ENCODE measurements around the gene DOP1B.
"Not testable (repeated sequence)": the region's sequence is repeated elsewhere in the genome, so short reads cannot be mapped to it uniquely, and the experiment has no call there.

The DOP1B gene

GRCh38 chr21:36141513-36141925 lies 15.1 kb upstream of the DOP1B start:
- peaks cover 13% of the 10 kb centered on the region for H3K27me3 ChIP-seq (ENCODE audit: control insufficient read depth, insufficient read depth, low read length)
- H3K4me3 ChIP-seq (ENCODE audit: low read depth, low read length), result no peak overlapping the region
- no peaks in the 10 kb centered on the region for H3K9me3 ChIP-seq (ENCODE audit: control insufficient read depth, insufficient read depth, low read depth, low read length)
- peaks cover 6% of the 10 kb centered on the region for H3K4me1 ChIP-seq (ENCODE audit: control insufficient read depth, insufficient read depth, low read length)
- no peak overlapping the region for H3K9ac ChIP-seq (ENCODE audit: low read length)
- H3K36me3 ChIP-seq (ENCODE audit: control insufficient read depth, insufficient read depth, low read length), result no peaks in the 10 kb centered on the region
- H3K27ac ChIP-seq (ENCODE audit: low read depth, low read length), result no peak overlapping the region

DNA sequence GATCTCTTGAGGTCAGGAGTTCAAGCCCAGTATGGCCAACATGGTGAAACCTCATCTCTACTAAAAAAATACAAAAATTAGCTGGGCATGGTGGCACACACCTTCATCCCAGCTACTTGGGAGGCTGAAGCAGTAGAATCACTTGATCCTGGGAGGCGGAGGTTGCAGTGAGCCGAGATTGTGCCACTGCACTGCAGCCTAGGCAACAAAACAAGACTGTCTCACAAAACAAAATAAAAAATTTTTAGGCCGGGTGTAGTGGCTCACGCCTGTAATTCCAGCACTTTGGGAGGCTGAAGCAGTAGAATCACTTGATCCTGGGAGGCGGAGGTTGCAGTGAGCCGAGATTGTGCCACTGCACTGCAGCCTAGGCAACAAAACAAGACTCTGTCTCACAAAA lies 12.4 kb upstream of the DOP1B start:
- H3K27me3 ChIP-seq (ENCODE audit: control insufficient read depth, insufficient read depth, low read length); H3K9ac ChIP-seq (ENCODE audit: low read length); H3K9me3 ChIP-seq (ENCODE audit: control insufficient read depth, insufficient read depth, low read depth, low read length); H3K27ac ChIP-seq (ENCODE audit: low read depth, low read length); H3K4me1 ChIP-seq (ENCODE audit: control insufficient read depth, insufficient read depth, low read length); H3K36me3 ChIP-seq (ENCODE audit: control insufficient read depth, insufficient read depth, low read length); H3K4me3 ChIP-seq (ENCODE audit: low read depth, low read length): not testable (repeated sequence)

DNA sequence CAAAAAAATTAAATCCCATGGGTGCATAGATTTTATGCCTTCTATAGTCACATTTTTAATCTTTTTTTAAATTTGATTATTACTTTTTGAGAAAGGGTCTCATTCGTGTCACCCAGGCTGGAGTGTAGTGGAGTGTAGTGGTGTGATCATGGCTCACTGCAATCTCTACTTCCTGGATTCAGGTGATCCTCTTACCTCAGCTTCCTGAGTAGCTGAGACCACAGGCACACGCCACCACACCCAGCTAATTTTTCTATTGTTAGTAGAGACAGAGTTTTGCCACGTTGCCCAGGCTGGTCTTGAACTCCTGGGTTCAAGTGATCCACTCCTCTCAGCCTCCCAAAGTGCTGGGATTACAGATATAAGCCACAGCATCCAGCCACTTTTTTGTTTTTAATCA lies 11.4 kb upstream of the DOP1B start:
- no peak overlapping the region for H3K9ac ChIP-seq (ENCODE audit: low read length)
- H3K4me3 ChIP-seq (ENCODE audit: low read depth, low read length), result no peak overlapping the region
- no peaks in the 10 kb centered on the region for H3K9me3 ChIP-seq (ENCODE audit: control insufficient read depth, insufficient read depth, low read depth, low read length)
- no peaks in the 10 kb centered on the region for H3K27me3 ChIP-seq (ENCODE audit: control insufficient read depth, insufficient read depth, low read length)
- no peak overlapping the region for H3K27ac ChIP-seq (ENCODE audit: low read depth, low read length)
- H3K36me3 ChIP-seq (ENCODE audit: control insufficient read depth, insufficient read depth, low read length), result no peaks in the 10 kb centered on the region
- 0 out of 2 replicates have a peak, but pooled peaks cover under 1% of the 10 kb centered on the region for H3K4me1 ChIP-seq (ENCODE audit: control insufficient read depth, insufficient read depth, low read length)

DNA sequence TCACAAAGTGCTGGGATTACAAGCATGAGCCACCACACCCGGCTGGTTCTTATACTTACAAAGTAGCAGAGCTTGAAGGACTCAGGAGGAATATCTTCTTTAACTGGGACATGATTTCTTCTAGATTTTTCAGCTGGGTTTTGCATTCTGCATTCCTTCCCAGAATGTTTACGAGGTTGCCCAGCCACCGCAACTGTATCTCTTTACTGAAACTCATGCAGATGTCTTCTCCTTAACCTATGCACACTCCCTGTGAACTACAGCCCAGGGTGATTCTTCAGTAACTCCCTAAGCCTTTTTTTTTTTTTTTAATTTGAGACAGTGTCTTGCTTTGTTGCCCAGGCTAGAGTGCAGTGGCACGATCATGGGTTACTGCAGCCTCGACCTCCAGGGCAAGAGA lies 8.7 kb upstream of the DOP1B start:
- no peak overlapping the region for H3K9ac ChIP-seq (ENCODE audit: low read length)
- peaks cover 6% of the 10 kb centered on the region; the same call in 1 of the 2 replicates for H3K4me1 ChIP-seq (ENCODE audit: control insufficient read depth, insufficient read depth, low read length)
- H3K9me3 ChIP-seq (ENCODE audit: control insufficient read depth, insufficient read depth, low read depth, low read length), result no peaks in the 10 kb centered on the region
- H3K36me3 ChIP-seq (ENCODE audit: control insufficient read depth, insufficient read depth, low read length), result no peaks in the 10 kb centered on the region
- H3K27ac ChIP-seq (ENCODE audit: low read depth, low read length), result no peak overlapping the region
- H3K27me3 ChIP-seq (ENCODE audit: control insufficient read depth, insufficient read depth, low read length), result no peaks in the 10 kb centered on the region
- no peak overlapping the region for H3K4me3 ChIP-seq (ENCODE audit: low read depth, low read length)

DNA sequence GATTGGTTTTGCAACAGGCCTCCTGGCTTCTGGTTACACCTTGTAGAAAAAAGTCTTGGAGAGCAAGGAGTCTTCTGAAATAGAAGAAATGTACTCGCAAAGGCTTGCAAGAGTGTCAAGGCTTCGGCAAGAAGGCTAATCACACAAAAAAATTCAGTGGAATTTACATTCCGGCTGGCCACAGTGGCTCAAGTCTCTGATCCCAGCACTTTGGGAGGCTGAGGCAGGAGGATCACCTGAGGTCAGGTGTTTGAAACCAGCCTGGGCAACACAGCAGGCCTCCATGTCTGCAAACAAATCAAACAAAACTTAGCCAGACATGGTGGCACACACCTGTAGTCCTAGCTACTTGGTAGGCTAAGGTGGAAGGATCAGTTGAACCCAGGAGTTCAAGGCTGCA lies 7.7 kb upstream of the DOP1B start:
- Histone ChIP-seq H3K4me3 (ENCODE audit: low read depth, low read length) (no peak overlapping the region), H3K9ac (ENCODE audit: low read length) (no peak overlapping the region), H3K4me1 (ENCODE audit: control insufficient read depth, insufficient read depth, low read length) (peaks cover 6% of the 10 kb centered on the region; the same call in 1 of the 2 replicates), H3K27me3 (ENCODE audit: control insufficient read depth, insufficient read depth, low read length) (no peaks in the 10 kb centered on the region), H3K9me3 (ENCODE audit: control insufficient read depth, insufficient read depth, low read depth, low read length) (no peaks in the 10 kb centered on the region), H3K27ac (ENCODE audit: low read depth, low read length) (no peak overlapping the region), H3K36me3 (ENCODE audit: control insufficient read depth, insufficient read depth, low read length) (no peaks in the 10 kb centered on the region)

GRCh38 chr21:36149788-36150711 lies 6.6 kb upstream of the DOP1B start:
- no peak overlapping the region for H3K27ac ChIP-seq (ENCODE audit: low read depth, low read length)
- H3K36me3 ChIP-seq (ENCODE audit: control insufficient read depth, insufficient read depth, low read length), result no peaks in the 10 kb centered on the region
- H3K9me3 ChIP-seq (ENCODE audit: control insufficient read depth, insufficient read depth, low read depth, low read length), result no peaks in the 10 kb centered on the region
- peaks cover 6% of the 10 kb centered on the region; the same call in 1 of the 2 replicates for H3K4me1 ChIP-seq (ENCODE audit: control insufficient read depth, insufficient read depth, low read length)
- peaks cover 6% of the 10 kb centered on the region for H3K27me3 ChIP-seq (ENCODE audit: control insufficient read depth, insufficient read depth, low read length)
- no peak overlapping the region for H3K4me3 ChIP-seq (ENCODE audit: low read depth, low read length)
- H3K9ac ChIP-seq (ENCODE audit: low read length), result no peak overlapping the region

GRCh38 chr21:36155603-36156338 lies 853 bp upstream of the DOP1B start:
- Histone ChIP-seq H3K4me3 (ENCODE audit: low read depth, low read length) (peak overlapping the region; percentile 87), H3K27ac (ENCODE audit: low read depth, low read length) (no peak overlapping the region), H3K9ac (ENCODE audit: low read length) (peak overlapping the region; percentile 59)

DNA sequence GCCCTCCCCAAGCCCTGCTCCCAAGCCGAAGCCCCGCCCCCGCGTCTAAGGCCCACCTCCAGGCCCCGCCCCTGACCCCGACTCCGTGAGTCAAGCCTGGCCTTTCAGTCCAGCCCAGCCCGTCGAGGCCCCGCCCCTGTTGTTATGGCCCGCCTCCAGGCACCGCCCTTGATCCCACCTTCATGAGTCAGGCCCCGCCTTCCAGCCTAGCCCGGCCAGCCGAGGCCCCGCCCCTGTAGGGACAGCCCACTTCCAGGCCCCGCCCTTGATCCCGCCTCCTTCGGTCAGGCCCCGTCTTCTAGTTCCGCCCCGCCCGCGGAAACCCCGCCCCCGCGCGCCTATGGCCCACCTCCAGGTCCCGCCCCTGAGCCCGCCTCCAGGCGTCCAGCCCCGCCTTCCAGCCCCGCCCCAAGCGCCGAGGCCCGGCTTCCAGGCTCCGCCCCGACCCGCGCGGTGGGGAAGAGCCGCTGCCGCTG lies 247 bp upstream of the DOP1B start:
- no peak overlapping the region for H3K9ac ChIP-seq (ENCODE audit: low read length)
- H3K9me3 ChIP-seq (ENCODE audit: control insufficient read depth, insufficient read depth, low read depth, low read length), result no peaks in the 10 kb centered on the region
- H3K4me1 ChIP-seq (ENCODE audit: control insufficient read depth, insufficient read depth, low read length), result peaks cover 7% of the 10 kb centered on the region
- no peak overlapping the region for H3K27ac ChIP-seq (ENCODE audit: low read depth, low read length)
- peaks cover 30% of the 10 kb centered on the region for H3K27me3 ChIP-seq (ENCODE audit: control insufficient read depth, insufficient read depth, low read length)
- H3K4me3 ChIP-seq (ENCODE audit: low read depth, low read length), result peak overlapping the region; percentile 87
- no peaks in the 10 kb centered on the region for H3K36me3 ChIP-seq (ENCODE audit: control insufficient read depth, insufficient read depth, low read length)

More at GRCh38 chr21:36155603-36156338, 853 bp upstream of the DOP1B start:
- no peaks in the 10 kb centered on the region for H3K36me3 ChIP-seq (ENCODE audit: control insufficient read depth, insufficient read depth, low read length)
- peaks cover 8% of the 10 kb centered on the region for H3K4me1 ChIP-seq (ENCODE audit: control insufficient read depth, insufficient read depth, low read length)
- peaks cover 30% of the 10 kb centered on the region for H3K27me3 ChIP-seq (ENCODE audit: control insufficient read depth, insufficient read depth, low read length)
- no peaks in the 10 kb centered on the region for H3K9me3 ChIP-seq (ENCODE audit: control insufficient read depth, insufficient read depth, low read depth, low read length)

GRCh38 chr21:36159356-36159921 lies 2.8 kb downstream of the DOP1B start:
- Histone ChIP-seq H3K4me3 (ENCODE audit: low read depth, low read length) (no peak overlapping the region), H3K27me3 (ENCODE audit: control insufficient read depth, insufficient read depth, low read length) (peaks cover 30% of the 10 kb centered on the region), H3K4me1 (ENCODE audit: control insufficient read depth, insufficient read depth, low read length) (peaks cover 7% of the 10 kb centered on the region), H3K36me3 (ENCODE audit: control insufficient read depth, insufficient read depth, low read length) (no peaks in the 10 kb centered on the region), H3K9me3 (ENCODE audit: control insufficient read depth, insufficient read depth, low read depth, low read length) (no peaks in the 10 kb centered on the region), H3K27ac (ENCODE audit: low read depth, low read length) (no peak overlapping the region), H3K9ac (ENCODE audit: low read length) (no peak overlapping the region)

- Histone ChIP-seq H3K27me3 (ENCODE audit: control insufficient read depth, insufficient read depth, low read length) (peaks cover 16% of the 10 kb centered on the region), H3K9ac (ENCODE audit: low read length) (no peak overlapping the region), H3K4me3 (ENCODE audit: low read depth, low read length) (no peak overlapping the region), H3K9me3 (ENCODE audit: control insufficient read depth, insufficient read depth, low read depth, low read length) (no peaks in the 10 kb centered on the region), H3K36me3 (ENCODE audit: control insufficient read depth, insufficient read depth, low read length) (no peaks in the 10 kb centered on the region), H3K4me1 (ENCODE audit: control insufficient read depth, insufficient read depth, low read length) (0 out of 2 replicates have a peak, but pooled peaks cover 2% of the 10 kb centered on the region), H3K27ac (ENCODE audit: low read depth, low read length) (no peak overlapping the region)
Measured at GRCh38 chr21:36160850-36161178, 4.2 kb downstream of the DOP1B start.

GRCh38 chr21:36162631-36163030 lies 6.0 kb downstream of the DOP1B start:
- Histone ChIP-seq H3K4me1 (ENCODE audit: control insufficient read depth, insufficient read depth, low read length) (no peaks in the 10 kb centered on the region), H3K27ac (ENCODE audit: low read depth, low read length) (no peak overlapping the region), H3K27me3 (ENCODE audit: control insufficient read depth, insufficient read depth, low read length) (peaks cover 7% of the 10 kb centered on the region), H3K4me3 (ENCODE audit: low read depth, low read length) (no peak overlapping the region), H3K36me3 (ENCODE audit: control insufficient read depth, insufficient read depth, low read length) (no peaks in the 10 kb centered on the region), H3K9me3 (ENCODE audit: control insufficient read depth, insufficient read depth, low read depth, low read length) (no peaks in the 10 kb centered on the region), H3K9ac (ENCODE audit: low read length) (no peak overlapping the region)

Data from HUES6 (cell line).